ENCODE data around the gene CD22.
"Not testable (repeated sequence)": the region's sequence is repeated elsewhere in the genome, so short reads cannot be mapped to it uniquely, and the experiment has no call there.

Gene CD22

DNA sequence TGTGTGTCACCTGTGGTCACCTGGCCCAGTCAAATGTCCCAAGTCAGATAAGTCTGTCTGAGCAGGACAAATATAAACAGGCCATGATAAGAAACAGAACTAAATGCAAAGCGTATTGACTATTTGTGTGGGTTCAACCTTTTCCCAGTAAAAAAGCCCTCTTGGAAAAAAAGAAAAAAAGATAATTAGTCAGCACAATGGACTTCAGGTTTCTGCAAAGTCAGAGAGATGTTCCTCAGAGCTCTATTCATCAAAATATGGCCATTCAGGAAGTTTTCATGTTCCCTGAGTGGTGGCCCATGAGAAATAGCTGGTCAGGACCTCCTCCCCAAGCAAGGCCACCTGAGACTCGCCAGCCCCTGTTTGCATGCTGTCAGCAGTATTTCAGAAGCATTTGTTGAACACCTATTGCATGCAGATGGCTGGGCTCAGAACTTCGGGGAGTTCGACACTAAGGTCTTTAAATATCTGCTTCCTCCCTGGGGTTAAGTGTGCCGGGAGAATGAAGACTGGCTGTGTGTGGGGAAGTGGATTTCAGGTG, 32.0 kb downstream of the CD22 start:
- no peak for DNase-seq

DNA sequence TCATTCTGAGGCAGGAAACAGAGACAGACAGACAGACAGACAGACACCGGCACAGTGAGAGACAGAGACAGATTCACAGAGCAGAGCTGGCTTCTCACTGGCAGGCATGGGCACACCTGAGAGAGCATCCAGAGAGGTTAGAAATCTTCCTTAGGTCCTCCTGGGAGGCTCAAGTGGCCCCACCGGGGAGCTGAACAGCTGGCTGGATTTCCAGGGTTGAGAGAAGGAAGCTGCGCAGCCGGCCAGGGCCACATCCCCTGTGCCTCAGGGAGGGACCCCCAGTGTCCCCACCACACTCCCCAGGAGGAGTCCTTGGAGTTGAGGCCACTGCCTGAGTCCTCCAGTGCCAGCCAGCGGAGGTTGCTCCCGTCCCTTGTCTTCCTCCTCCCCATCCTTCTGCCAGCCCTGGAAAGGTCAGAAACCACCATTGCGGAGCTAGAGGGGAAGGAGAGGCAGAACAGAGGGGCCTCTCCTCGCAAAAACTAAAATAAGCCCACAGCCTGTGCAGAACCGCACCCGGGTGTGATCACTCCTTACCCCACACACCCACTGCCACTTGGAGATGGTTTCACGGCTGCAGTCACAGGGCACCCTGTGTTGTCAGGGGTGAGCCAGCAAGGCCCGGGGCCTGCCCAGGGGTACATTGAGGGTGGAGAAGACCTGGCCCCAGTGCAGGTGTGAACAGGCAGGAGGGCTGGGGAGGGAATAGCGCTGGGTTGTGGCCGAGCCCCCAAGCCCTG, 33.4 kb downstream of the CD22 start:
- DNase-seq: no peak

DNA sequence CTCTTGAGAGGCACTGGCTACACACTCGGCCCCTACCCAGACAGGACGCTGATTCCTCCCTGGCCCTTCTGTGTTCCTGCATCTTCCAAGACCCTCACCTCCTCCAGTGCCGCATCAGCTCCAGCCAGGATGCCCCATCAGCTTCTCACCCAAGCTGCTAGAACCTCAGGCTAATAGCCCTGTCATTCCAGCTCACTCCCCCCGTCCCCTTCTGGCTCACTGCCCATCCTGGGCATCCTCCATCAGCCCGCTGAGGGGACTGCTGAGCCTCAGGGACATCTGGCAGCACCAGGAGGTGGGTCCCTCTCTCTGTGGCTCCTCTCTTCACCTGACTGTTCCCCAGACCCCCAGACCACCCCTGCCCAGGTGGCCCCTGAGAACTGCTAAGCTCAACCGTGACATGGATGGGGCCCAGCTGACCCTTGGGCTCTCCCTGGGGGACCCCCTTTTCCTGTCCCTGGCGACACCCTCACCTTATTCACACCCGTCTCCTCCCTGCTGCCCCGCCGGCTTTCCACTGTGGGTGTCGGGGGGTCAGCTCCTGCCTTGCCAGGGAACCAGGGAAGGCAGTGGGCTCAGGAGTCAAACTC, 34.1 kb downstream of the CD22 start:
- DNase-seq: no peak

- DNase-seq: no peak
Measured at GRCh38 chr19:35363711-35364425, 34.9 kb downstream of the CD22 start.

DNA sequence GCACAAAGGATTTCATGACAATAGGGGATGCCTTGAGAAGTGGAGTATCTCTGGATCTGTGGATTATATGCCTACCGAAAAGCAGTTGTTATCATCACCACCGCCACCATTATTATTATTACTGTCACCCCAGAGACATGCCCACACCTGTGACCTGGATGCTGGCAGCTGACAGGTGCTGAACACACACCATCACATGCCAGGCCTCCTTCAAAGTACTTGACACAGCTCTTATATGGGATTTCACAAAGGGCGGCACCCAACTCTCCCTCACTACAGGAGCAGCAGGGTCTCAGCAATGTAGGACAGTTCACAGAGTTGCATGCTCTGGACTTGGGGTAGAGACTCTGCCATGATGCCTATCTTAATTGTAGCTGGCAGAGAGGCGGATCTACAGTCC, 36.3 kb downstream of the CD22 start:
- DNase-seq: no peak

- DNase-seq: no peak
Measured at GRCh38 chr19:35368378-35368777, 39.4 kb downstream of the CD22 start.

DNA sequence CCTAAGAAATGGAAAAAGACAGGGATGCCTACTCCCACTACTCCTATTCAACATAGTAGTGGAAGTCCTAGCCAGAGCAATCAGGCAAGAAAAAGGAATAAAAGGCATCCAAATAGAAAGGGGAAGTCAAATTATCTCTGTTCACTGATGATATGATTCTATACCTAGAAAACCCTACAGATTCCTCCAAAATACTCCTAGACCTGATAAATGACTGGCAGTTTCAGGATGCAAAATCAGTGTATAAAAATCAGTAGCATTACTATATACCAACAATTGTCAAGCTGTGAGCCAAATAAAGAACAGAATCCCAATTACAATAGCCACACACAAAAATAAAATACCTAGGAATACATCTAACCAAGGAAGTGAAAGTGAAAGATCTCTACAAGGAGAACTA, 40.5 kb downstream of the CD22 start:
- DNase-seq: no peak

DNA sequence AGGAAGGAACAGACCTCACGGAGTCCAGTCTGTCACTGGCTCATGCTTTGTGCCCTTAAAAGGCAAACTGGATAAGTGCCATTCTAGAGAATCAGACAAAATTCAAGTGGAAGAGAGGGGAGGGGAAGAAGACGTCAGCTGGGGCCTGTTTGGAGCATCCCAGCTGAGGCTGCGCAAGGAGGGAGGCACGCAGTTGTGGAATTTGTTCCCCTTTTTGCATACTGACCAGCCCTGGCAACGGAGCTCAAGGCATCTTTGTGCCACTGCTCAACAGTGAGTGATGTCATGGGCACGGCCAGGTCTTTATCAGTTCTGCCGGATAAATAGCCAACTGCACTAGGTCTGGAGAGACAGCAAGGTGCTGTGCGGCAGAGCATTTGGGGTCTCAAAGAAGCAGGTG, 41.7 kb downstream of the CD22 start, which contains the start of gene GPR42:
Gene GPR42 (plus strand): TSS at position 347 of the 400 bp plus-strand sequence. CDS start 292 bp downstream, outside the sequence.
- DNase-seq: no peak

DNA sequence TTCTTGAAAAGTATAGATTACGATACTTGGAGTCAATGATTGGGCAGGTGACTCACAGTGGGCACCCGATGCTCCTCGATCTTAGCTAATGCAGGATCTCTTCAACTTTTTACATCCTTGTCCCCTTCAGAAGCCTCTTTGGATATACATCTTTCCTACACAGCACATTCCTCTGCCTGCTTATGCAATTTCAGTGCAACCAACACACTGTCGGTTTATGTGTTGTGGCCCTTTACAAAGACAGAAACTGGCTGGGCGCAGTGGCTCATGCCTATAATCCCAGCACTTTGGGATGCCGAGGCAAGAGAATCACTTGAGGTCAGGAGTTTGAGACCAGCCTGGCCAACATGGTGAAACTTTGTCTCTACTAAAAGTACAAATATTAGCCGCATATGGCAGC, 44.5 kb downstream of the CD22 start:
- no peak for DNase-seq

DNA sequence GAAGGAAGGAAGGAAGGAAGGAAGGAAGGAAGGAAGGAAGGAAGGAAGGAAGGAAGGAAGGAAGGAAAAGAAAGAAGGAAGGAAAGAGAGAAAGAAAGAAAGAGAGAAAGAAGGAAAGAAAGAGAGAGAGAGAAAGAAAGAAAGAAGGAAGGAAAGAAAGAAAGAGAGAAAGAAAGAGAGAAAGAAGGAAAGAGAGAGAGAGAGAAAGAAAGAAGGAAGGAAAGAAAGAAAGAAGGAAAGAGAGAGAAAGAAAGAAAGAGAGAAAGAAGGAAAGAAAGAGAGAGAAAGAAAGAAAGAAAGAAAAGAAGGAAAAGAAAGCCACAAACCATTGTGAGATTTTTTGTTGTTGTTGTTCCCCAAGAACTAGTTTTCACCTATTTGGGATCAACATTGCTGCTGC, 45.0 kb downstream of the CD22 start:
- not testable (repeated sequence) for DNase-seq

DNA sequence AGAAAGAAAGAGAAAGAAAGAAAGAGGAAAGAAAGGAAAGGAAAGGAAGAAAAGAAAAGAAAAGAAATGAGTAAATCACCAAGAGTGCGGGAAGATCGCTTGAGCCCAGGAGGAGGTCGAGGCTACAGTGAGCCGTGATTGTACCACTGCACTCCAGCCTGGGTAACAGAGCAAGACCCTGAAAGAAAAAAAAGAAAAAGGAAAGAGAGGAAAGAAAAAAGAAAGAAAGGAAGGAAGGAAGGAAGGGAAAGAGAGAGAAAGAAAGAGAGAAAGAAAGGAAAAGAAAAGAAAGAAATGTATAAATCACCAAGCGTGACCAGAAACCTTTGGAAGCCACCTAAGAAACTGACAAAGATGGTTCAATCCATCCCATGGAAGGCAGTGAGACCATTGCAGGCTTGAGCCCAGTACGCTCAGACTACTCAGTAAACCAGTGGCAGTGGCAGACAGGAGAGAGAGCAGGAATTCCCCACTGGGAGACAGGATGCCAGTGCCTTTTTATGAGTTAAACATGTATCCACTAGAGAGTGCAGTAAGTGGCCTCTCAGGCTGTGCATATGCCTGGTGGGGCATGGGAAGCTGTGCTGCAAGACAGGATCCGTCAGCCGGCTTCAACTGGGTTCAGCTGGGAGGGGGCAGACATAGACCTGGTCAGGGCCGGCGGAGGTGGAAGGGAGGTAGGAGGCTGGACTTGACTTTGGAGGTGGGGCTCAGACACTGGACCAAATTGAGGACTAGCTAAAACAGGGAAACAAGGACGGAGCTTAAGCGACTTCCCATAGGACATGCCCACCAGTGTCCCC, 46.7 kb downstream of the CD22 start:
- DNase-seq: no peak

DNA sequence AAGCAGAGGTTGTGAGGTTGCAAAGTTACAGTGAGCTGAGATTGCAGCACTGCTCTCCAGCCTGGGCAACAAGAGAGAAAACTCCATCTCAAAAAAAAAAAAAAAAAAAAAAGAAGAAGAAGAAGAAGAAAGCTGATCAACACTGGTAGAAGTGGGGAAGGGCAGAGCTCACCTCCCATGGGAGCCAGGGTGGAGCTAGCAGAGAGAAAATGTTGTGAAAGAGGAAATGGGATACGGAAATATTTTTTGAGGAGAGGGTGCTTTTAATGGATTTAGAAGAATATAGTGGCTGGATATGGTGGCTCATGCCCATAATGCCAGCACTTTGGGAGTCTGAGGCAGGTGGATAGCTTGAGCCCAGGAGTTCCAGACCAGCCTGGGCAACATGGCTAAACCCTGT, 48.7 kb downstream of the CD22 start:
- DNase-seq: no peak

GRCh38 chr19:35378356-35378755, 49.4 kb downstream of the CD22 start:
- no peak for DNase-seq

DNA sequence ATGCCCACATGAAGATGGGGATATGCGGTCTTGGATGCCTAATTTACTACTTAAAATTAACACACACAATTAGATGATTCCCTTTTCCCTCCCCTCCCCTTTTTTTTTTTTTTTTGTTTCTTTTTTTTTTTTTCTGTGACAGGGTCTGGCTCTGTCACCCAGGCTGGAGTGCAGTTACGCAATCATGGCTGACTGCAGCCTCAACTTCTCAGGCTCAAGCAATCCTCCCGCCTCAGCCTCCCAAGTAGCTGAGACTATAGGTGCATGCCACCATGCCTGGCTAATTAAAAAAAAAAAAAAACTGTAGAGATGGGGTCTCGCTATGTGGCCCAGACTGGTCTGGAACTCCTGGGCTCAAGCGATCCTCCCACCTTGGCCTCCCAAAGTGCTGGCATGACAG, 50.6 kb downstream of the CD22 start:
- not testable (repeated sequence) for DNase-seq

- no peak for DNase-seq
Measured at GRCh38 chr19:35379992-35380391, 51.0 kb downstream of the CD22 start.

- no peak for DNase-seq
Measured at GRCh38 chr19:35380450-35381124, 51.6 kb downstream of the CD22 start.

DNA sequence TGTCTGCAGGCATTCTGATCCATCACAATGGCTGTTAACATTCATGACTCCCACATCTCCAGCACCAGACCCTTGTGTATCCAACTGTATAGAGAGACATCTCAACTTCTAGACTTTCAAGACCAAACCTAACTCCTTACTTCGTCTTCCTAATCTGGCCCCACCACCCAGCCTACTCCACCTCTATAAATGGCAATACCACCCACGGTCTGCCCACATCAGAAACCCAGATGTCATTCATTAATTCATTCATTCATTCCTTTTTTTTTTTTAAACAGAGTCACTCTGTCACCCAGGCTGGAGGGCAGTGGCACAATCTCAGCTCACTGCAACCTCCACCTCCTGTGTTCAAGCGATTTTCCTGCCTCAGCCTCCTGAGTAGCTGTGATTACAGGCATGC, 52.3 kb downstream of the CD22 start:
- DNase-seq: no peak

GRCh38 chr19:35381926-35382325, 52.9 kb downstream of the CD22 start:
- no peak for DNase-seq

DNA sequence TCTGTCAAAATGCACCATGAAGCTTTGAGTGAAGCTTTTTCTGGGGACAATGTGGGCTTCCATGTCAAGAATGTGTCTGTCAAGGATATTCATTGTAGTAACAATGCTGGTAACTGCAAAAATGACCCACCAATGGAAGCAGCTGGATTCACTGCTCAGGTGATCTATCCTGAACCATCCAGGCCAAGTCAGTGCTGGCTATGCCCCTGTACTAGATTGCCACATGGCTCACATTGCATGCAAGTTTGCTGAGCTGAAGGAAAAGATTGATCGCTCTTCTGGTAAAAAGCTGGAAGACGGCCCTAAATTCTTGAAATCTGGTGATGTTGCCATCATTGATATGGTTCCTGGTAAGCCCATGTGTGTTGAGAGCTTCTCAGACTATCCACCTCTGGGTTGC, 54.5 kb downstream of the CD22 start:
- DNase-seq: no peak

DNA sequence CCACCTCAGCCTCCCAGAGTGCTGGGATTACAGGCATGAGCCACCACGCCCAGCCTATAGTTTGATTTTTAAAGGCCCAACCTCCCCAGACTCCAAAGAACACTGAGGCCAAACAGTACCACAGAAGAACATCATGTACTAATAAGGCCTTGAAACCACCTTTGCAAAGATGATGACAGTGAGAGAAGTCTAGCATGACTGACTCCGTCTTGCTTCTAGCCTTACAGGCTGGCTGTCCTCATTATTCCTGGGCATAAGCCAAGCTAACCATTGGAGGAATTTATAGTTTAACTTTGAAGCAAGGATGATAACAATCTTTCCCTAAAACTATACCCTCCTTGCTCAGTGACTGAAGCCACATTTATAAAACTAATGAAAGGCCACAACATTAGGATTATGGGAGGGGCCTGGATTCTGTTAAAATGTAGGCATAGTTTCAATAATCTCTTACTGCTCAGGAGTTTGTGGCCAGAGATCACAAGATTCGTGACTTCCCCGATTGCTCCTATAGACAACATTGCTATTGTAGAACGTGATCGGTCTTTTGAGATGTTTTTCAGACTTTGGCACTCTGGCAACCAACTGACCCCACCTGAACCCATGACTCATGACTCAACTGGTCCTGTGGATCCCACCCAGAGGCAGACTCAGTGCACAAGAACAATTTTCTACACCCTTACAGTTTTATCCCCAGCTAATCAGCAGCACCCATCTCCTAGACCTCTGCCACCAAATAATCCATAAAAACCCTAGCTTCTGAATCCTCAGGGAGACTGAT, 59.5 kb downstream of the CD22 start:
- DNase-seq: no peak

GRCh38 chr19:35389192-35389861, 60.3 kb downstream of the CD22 start:
- no peak for DNase-seq

Measured in effector CD4-positive, alpha-beta T cell (primary cell).